ENCODE measurements around the gene SNORC. TPM values are rescaled to one million over a fixed set of nuclear protein-coding genes. Genes with fewer than 3 reads are reported as not detected.
A peak's percentile ranks its signal among the peaks of the same experiment; 100 is the strongest.

The SNORC gene
- polyA plus RNA-seq, 1 donor = 6.9 TPM

DNA sequence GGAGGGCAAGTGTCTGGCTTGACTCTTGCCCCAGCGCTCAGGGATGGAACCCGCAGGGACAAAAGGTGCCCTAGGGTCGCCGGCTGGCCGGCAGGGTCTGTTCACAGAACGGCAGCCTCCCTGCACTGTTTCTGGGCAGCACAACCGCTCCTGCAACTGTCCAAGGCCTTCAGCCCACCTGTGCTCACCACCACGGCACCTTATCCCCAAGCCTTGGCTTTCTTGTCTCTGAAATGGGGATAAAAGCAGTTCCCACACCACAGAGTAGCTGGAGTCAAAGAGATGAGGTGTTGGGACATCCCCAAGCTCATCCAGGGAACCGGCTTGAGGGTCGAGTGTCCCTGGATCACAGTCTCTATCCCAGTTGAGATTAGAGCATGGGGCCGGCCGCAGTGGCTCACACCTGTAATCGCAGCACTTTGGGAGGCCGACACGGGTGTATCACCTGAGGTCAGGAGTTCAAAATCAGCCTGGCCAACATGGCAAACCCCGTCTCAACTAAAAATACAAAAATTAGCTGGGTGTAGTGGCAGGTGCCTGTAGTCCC, 4.7 kb downstream of the SNORC start:
- no peaks in the 10 kb centered on the region for H3K36me3 ChIP-seq (ENCODE audit: control insufficient read depth, insufficient read depth, low read length)
- DNase-seq = no peak
- peaks cover 4% of the 10 kb centered on the region for H3K27me3 ChIP-seq (ENCODE audit: control insufficient read depth, insufficient read depth, low read length)
- H3K27ac ChIP-seq (ENCODE audit: low read length) = peak overlapping the region; percentile 96
- H3K9me3 ChIP-seq (ENCODE audit: control insufficient read depth, low read depth, low read length) = no peaks in the 10 kb centered on the region
- H3K4me3 ChIP-seq (ENCODE audit: low read length) = no peak overlapping the region
- peaks cover 45% of the 10 kb centered on the region for H3K4me1 ChIP-seq (ENCODE audit: control insufficient read depth, insufficient read depth, low read length)
- no CpG with 5 or more reads among the region's 16 CpGs for WGBS (ENCODE audit: insufficient coverage, low lambda C conversion rate)

DNA sequence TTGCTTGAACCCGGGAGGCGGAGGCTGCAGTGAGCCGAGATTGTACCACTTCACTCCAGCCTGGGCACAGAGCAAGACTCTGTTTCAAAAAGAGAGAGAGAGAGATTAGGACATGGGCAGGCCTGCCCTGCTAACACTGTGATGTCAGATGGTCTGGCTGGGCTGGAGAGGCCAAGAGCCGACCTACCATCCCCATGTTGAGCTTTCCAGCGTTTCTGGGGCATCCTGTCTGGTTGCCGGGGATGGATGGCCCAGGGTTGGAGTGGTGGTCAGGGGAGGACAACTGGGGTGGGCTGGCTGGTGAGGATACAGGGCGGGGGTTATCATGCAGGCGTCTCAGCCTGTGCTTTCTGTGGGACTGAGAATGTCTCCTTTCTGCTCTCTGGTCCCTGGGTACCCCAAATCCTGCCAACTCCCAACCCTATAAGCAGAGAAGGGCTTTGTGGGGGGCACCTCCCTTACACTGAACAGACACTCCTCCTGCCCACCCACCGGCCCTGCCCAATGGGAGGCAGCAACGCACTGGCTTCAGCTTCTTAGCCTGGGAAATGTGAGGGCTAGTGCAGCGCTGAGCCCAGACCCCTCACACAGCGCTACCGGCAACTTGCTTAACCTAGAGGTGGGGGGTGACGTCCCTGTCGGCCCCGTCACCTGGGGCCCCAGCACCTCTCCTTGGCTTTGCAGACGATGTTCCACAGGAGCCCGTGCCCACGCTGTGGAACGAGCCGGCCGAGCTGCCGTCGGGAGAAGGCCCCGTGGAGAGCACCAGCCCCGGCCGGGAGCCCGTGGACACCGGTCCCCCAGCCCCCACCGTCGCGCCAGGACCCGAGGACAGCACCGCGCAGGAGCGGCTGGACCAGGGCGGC, 5.4 kb downstream of the SNORC start:
- H3K9me3 ChIP-seq (ENCODE audit: control insufficient read depth, low read depth, low read length) = no peaks in the 10 kb centered on the region
- peaks cover 4% of the 10 kb centered on the region for H3K27me3 ChIP-seq (ENCODE audit: control insufficient read depth, insufficient read depth, low read length)
- H3K36me3 ChIP-seq (ENCODE audit: control insufficient read depth, insufficient read depth, low read length) = no peaks in the 10 kb centered on the region
- peaks cover 45% of the 10 kb centered on the region for H3K4me1 ChIP-seq (ENCODE audit: control insufficient read depth, insufficient read depth, low read length)
- peak in 1 of 2 donors; percentile 60 for DNase-seq
- no CpG with 5 or more reads among the region's 37 CpGs for WGBS (ENCODE audit: insufficient coverage, low lambda C conversion rate)
- peak overlapping the region; percentile 96 for H3K27ac ChIP-seq (ENCODE audit: low read length)
- peak overlapping the region; percentile 81 for H3K4me3 ChIP-seq (ENCODE audit: low read length)

- peak; percentile 61 to 86 for DNase-seq
- H3K27ac ChIP-seq (ENCODE audit: low read length) = peak overlapping the region; percentile 61
- no peaks in the 10 kb centered on the region for H3K36me3 ChIP-seq (ENCODE audit: control insufficient read depth, insufficient read depth, low read length)
- WGBS (ENCODE audit: insufficient coverage, low lambda C conversion rate) = no CpG with 5 or more reads among the region's 119 CpGs
- H3K4me1 ChIP-seq (ENCODE audit: control insufficient read depth, insufficient read depth, low read length) = peaks cover 44% of the 10 kb centered on the region
- no peaks in the 10 kb centered on the region for H3K9me3 ChIP-seq (ENCODE audit: control insufficient read depth, low read depth, low read length)
- peak overlapping the region; percentile 81 for H3K4me3 ChIP-seq (ENCODE audit: low read length)
- peaks cover 4% of the 10 kb centered on the region for H3K27me3 ChIP-seq (ENCODE audit: control insufficient read depth, insufficient read depth, low read length)
These were observed 6.3 kb downstream of the SNORC start for GRCh38 chr2:232876161-232876977.

DNA sequence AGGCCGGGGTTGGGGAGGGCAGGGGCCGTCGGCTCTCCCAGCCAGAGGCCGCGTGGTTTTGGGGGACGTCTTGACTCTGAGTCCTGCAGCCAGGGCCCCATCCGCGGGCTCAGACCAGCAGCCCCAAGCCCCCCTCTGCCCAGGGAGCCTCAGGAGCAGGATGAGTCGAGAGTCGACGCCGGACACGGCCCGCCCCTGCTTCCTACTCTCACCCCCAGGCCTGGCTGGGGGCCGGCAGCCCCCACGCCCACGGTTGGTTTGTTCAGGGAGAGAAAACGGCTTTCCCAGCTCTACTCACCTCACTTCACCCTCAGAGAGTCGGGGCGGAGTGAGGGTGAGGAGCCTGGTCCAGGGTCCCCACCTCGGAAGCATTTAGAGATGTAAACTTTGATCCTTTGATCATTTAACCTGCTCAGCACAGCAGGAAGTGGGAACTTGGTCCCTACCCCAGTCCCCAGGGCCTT, 6.9 kb downstream of the SNORC start:
- peak in 1 of 2 donors; percentile 62 for DNase-seq
- Histone ChIP-seq H3K4me1 (ENCODE audit: control insufficient read depth, insufficient read depth, low read length) (peaks cover 38% of the 10 kb centered on the region), H3K36me3 (ENCODE audit: control insufficient read depth, insufficient read depth, low read length) (no peaks in the 10 kb centered on the region), H3K27me3 (ENCODE audit: control insufficient read depth, insufficient read depth, low read length) (peaks cover 4% of the 10 kb centered on the region), H3K27ac (ENCODE audit: low read length) (peak overlapping the region; percentile 19), H3K4me3 (ENCODE audit: low read length) (peak overlapping the region; percentile 62), H3K9me3 (ENCODE audit: control insufficient read depth, low read depth, low read length) (no peaks in the 10 kb centered on the region)
- WGBS (ENCODE audit: insufficient coverage, low lambda C conversion rate) = no CpG with 5 or more reads among the region's 21 CpGs

GRCh38 chr2:232877940-232878511, 8.0 kb downstream of the SNORC start:
- Histone ChIP-seq H3K4me1 (ENCODE audit: control insufficient read depth, insufficient read depth, low read length) (peaks cover 30% of the 10 kb centered on the region), H3K9me3 (ENCODE audit: control insufficient read depth, low read depth, low read length) (no peaks in the 10 kb centered on the region), H3K4me3 (ENCODE audit: low read length) (no peak overlapping the region), H3K27ac (ENCODE audit: low read length) (no peak overlapping the region), H3K36me3 (ENCODE audit: control insufficient read depth, insufficient read depth, low read length) (peaks cover 3% of the 10 kb centered on the region), H3K27me3 (ENCODE audit: control insufficient read depth, insufficient read depth, low read length) (peaks cover 4% of the 10 kb centered on the region)
- no peak for DNase-seq
- WGBS (ENCODE audit: insufficient coverage, low lambda C conversion rate) = no CpG with 5 or more reads among the region's 13 CpGs

DNA sequence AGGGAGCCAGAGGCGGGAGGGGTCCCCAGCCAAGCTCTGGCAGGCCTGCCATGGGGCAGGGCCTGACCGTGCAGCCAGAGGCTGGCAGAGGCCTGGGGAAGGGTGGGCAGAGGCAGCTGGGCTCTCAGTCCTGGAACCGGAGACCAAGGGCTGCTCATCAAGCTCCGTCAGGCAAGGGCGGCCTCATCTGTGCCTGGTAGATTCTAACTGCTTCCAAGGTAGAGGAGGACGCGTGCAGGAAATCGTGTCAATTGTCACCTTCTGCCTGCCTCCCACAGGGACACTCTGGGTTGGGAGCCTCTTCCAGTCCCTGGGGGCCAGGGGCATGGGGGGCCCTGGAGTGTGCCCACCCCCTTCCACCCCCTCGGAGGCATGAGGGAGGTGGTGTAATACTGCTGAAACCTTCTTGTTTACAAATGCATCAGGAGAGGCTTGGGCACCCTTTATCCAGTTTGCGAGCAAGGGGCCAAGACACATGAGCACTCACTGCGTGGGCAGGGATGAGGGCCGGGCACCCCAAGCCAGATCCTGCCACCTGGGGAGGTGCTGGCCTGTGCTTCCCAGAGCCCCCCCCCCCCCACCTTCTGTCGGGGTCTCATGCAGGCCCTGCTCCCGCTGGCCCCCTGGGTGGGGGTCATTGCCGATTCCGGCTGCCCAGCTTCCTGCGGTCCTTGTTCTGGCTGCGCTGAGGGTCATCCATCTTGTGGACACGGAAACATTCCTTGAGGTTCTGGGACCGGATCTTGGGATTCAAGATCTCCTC, 9.0 kb downstream of the SNORC start:
- H3K36me3 ChIP-seq (ENCODE audit: control insufficient read depth, insufficient read depth, low read length) = peaks cover 3% of the 10 kb centered on the region
- H3K9me3 ChIP-seq (ENCODE audit: control insufficient read depth, low read depth, low read length) = no peaks in the 10 kb centered on the region
- H3K27me3 ChIP-seq (ENCODE audit: control insufficient read depth, insufficient read depth, low read length) = peaks cover 4% of the 10 kb centered on the region
- no CpG with 5 or more reads among the region's 20 CpGs for WGBS (ENCODE audit: insufficient coverage, low lambda C conversion rate)
- peaks cover 20% of the 10 kb centered on the region for H3K4me1 ChIP-seq (ENCODE audit: control insufficient read depth, insufficient read depth, low read length)
- H3K4me3 ChIP-seq (ENCODE audit: low read length) = no peak overlapping the region
- DNase-seq = no peak
- H3K27ac ChIP-seq (ENCODE audit: low read length) = no peak overlapping the region

DNA sequence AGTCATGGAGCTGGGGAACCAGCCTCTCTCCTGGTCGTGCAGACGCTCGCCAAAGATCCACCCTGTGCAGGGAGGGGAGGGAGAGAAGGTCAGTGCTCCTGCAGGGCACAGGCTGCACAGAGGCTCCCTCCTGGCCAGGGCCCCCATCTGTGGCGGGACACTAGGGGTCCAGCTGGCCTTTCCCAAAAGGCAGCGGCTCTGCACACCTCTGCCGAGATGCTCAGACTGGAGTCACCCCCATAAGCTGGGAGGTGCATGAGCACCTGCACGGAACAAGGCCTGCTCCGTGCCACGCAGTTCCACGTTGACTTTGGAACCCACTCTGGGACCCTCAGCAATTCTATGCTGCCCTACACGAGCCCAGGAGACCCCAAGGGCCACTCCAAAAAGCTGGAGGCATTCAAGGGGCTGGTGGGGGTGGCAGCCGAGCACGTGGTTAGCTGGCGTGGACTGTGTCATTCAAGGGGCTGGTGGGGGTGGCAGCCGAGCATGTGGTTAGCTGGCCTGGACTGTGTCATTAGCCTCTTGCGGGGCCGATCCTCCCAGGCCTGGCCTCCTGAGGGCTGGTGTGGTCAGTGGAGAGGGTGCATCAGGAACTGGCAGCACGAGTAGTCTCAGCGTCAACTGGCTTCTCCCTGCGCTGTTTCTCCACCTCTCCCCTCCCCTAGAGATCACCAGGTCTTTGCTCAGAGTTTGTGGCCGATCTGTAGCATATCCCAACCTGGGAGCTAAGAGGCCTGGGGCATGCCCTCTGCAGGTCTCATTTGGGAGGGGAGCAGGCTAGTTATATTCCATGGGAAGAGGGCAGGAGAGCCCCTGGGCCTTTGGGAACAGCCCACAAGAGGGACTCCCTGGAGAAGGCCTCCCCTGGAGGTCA, 9.8 kb downstream of the SNORC start:
- H3K4me1 ChIP-seq (ENCODE audit: control insufficient read depth, insufficient read depth, low read length) = peaks cover 13% of the 10 kb centered on the region
- H3K9me3 ChIP-seq (ENCODE audit: control insufficient read depth, low read depth, low read length) = no peaks in the 10 kb centered on the region
- DNase-seq = no peak

GRCh38 chr2:232880764-232881351, 10.8 kb downstream of the SNORC start:
- H3K9me3 ChIP-seq (ENCODE audit: control insufficient read depth, low read depth, low read length) = no peaks in the 10 kb centered on the region
- no peak overlapping the region for H3K4me3 ChIP-seq (ENCODE audit: low read length)
- no CpG with 5 or more reads among the region's 17 CpGs for WGBS (ENCODE audit: insufficient coverage, low lambda C conversion rate)
- H3K4me1 ChIP-seq (ENCODE audit: control insufficient read depth, insufficient read depth, low read length) = peaks cover 5% of the 10 kb centered on the region
- peaks cover under 1% of the 10 kb centered on the region for H3K27me3 ChIP-seq (ENCODE audit: control insufficient read depth, insufficient read depth, low read length)
- no peak for DNase-seq
- no peak overlapping the region for H3K27ac ChIP-seq (ENCODE audit: low read length)
- H3K36me3 ChIP-seq (ENCODE audit: control insufficient read depth, insufficient read depth, low read length) = peaks cover 3% of the 10 kb centered on the region

More for the DNA sequence above, 9.8 kb downstream of the SNORC start:
- Histone ChIP-seq H3K36me3 (ENCODE audit: control insufficient read depth, insufficient read depth, low read length) (peaks cover 3% of the 10 kb centered on the region), H3K27ac (ENCODE audit: low read length) (no peak overlapping the region), H3K4me3 (ENCODE audit: low read length) (no peak overlapping the region), H3K27me3 (ENCODE audit: control insufficient read depth, insufficient read depth, low read length) (peaks cover 4% of the 10 kb centered on the region)
- WGBS (ENCODE audit: insufficient coverage, low lambda C conversion rate) = no CpG with 5 or more reads among the region's 21 CpGs

- Histone ChIP-seq H3K4me3 (ENCODE audit: low read length) (no peak overlapping the region), H3K27ac (ENCODE audit: low read length) (no peak overlapping the region), H3K36me3 (ENCODE audit: control insufficient read depth, insufficient read depth, low read length) (peaks cover 3% of the 10 kb centered on the region), H3K27me3 (ENCODE audit: control insufficient read depth, insufficient read depth, low read length) (no peaks in the 10 kb centered on the region), H3K9me3 (ENCODE audit: control insufficient read depth, low read depth, low read length) (no peaks in the 10 kb centered on the region), H3K4me1 (ENCODE audit: control insufficient read depth, insufficient read depth, low read length) (peaks cover 5% of the 10 kb centered on the region)
- DNase-seq = no peak
- no CpG with 5 or more reads among the region's 17 CpGs for WGBS (ENCODE audit: insufficient coverage, low lambda C conversion rate)
These were observed 12.0 kb downstream of the SNORC start for GRCh38 chr2:232882085-232882484.
